Heart left ventricle (tissue), 13 donors: ENCODE results near the gene PCDHGC4.

Experiments
- CTCF ChIP-seq, 12 donors: fragments of 200-600 bp; sonication (generic) in 4 of 12; IDR thresholded peaks; one replicate each; pipeline versions ENCODE4 v1.5.0 to v1.8.0; 2018 to 2022; ENCODE audit warnings: antibody characterized with exemption in 12 of 12, mild to moderate bottlenecking in 5 of 12
- POLR2A ChIP-seq, 2 donors: fragments of 450-650 bp; IDR thresholded peaks; one replicate each; pipeline ENCODE4 v1.6.1; 2017; ENCODE audit warnings: antibody characterized with exemption in 2 of 2, mild to moderate bottlenecking in 2 of 2, moderate library complexity in 2 of 2
- donor health status: ischemic (EF 13 %, LVEDD 7.1; RV severe dilation, severe dysfunction).
- donor health status: DM: no; HTN: yes; CAD: no.
- donor health status: DM: no; HTN: no; CAD: no.
- donor health status: ischemic (EF 25% LVEDD 6.9; RV normal size, moderate dysfunction).
- donor health status: ischemic (EF 25% LVEDD 5.7; RV mildly dilated, moderate dysfunction).
- donor health status: ischemic (EF 35%, LVEDD 5.7; RV mildly dilated, moderate dysfunction).
- donor health status: nonischemic (EF 11% LVEDD 7.7; RV severe dilation, severe dysfunction).
- donor health status: DM: yes; HTN: yes; CAD: no.
- donor health status: PGD.
- donor health status: ischemic (EF 29% LVEDD 5.4; RV normal size, mild dysfunction).
- donor health status: nonischemic (EF 23%, LVEDD 6.1; RV moderate dilation, normal function).

DNA sequence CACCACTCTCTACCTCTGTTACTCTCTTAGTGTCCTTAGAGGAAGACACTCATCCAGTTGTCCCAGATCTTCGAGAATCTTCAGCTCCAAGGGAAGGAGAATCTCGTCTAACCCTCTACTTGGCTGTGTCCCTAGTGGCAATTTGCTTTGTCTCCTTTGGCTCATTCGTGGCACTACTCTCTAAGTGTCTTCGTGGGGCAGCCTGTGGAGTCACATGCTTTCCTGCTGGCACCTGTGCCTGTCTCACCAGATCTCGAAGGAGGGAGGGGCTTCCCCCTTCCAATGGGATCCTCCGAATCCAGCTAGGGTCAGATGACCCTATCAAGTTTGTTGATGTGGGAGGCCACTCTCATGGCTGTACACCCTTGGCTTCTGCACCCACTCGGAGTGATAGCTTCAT is 2.3 kb downstream of the PCDHGC4 start:
- no peak for TF ChIP-seq CTCF (IDR thresholded peaks at IDR 0.05)
- no peak for TF ChIP-seq POLR2A (IDR thresholded peaks at IDR 0.05)
